HEK293T (cell line): ENCODE measurements around the gene CCNL2.
"Not testable (repeated sequence)": the region's sequence is repeated elsewhere in the genome, so short reads cannot be mapped to it uniquely, and the experiment has no call there.

Source experiments
- CTCF ChIA-PET: fragments of 350-600 bp; formaldehyde crosslinking; extraction: SDS; loops from one replicate; lab custom pipeline; 2021; ENCODE audit warnings: antibody characterized with exemption, inconsistent platforms; lab: Yijun Ruan, JAX
- POLR2A ChIA-PET: fragments of 350-600 bp; formaldehyde crosslinking; extraction: SDS; loops from one replicate; lab custom pipeline; 2020; ENCODE audit warnings: antibody characterized with exemption, inconsistent platforms; lab: Yijun Ruan, JAX
- DNase-seq: peaks from one replicate; pipeline ENCODE4 v3.0.0; 2012; ENCODE audit warnings: mixed read lengths; ENCODE audit errors: extremely low spot score
- ARNT ChIP-seq: fragments of 450-650 bp; IDR thresholded peaks from 2 replicates; pipeline ENCODE4 v1.6.1; 2017; ENCODE audit warnings: mild to moderate bottlenecking
- BHLHE40 ChIP-seq: fragments of 450-650 bp; IDR thresholded peaks from 2 replicates; pipeline ENCODE4 v1.6.1; 2016; ENCODE audit warnings: mild to moderate bottlenecking, moderate library complexity, borderline replicate concordance
- CTBP1 ChIP-seq: fragments of 450-650 bp; IDR thresholded peaks from 2 replicates; pipeline ENCODE4 v1.6.1; 2016; ENCODE audit warnings: borderline replicate concordance
- ELF4 ChIP-seq: fragments of 450-650 bp; IDR thresholded peaks from 2 replicates; pipeline ENCODE4 v1.6.1; 2017; ENCODE audit warnings: antibody characterized with exemption
- FOXA1 ChIP-seq: fragments of 450-650 bp; IDR thresholded peaks from 2 replicates; pipeline ENCODE4 v1.6.1; 2016; ENCODE audit warnings: mild to moderate bottlenecking
- FOXK2 ChIP-seq: fragments of 450-650 bp; IDR thresholded peaks from 2 replicates; pipeline ENCODE4 v1.6.1; 2016; ENCODE audit warnings: mild to moderate bottlenecking
- FOXM1 ChIP-seq: fragments of 450-650 bp; IDR thresholded peaks from 2 replicates; pipeline ENCODE4 v1.6.1; 2017; ENCODE audit warnings: mild to moderate bottlenecking, borderline replicate concordance
- HDGF ChIP-seq: fragments of 450-650 bp; IDR thresholded peaks from 2 replicates; pipeline ENCODE4 v1.6.1; 2017; ENCODE audit warnings: antibody characterized with exemption, borderline replicate concordance
- L3MBTL2 ChIP-seq: fragments of 450-650 bp; conservative IDR thresholded peaks from 2 replicates; pipeline ENCODE4 v1.6.1; 2016; ENCODE audit warnings: mild to moderate bottlenecking
- LEF1 ChIP-seq: fragments of 450-650 bp; IDR thresholded peaks from 2 replicates; pipeline ENCODE4 v1.6.1; 2017; ENCODE audit warnings: mild to moderate bottlenecking, borderline replicate concordance
- NFRKB ChIP-seq: fragments of 450-650 bp; IDR thresholded peaks from 2 replicates; pipeline ENCODE4 v1.6.1; 2016; ENCODE audit warnings: mild to moderate bottlenecking, moderate library complexity
- SP1 ChIP-seq: fragments of 450-650 bp; IDR thresholded peaks from 2 replicates; pipeline ENCODE4 v1.6.1; 2017
- SUZ12 ChIP-seq: fragments of 450-650 bp; IDR thresholded peaks from 2 replicates; pipeline ENCODE4 v1.6.1; 2016; ENCODE audit warnings: mild to moderate bottlenecking
- TARDBP ChIP-seq: fragments of 450-650 bp; IDR thresholded peaks from 2 replicates; pipeline ENCODE4 v1.6.1; 2016
- ZNF384 ChIP-seq: fragments of 450-650 bp; IDR thresholded peaks from 2 replicates; pipeline ENCODE4 v1.6.1; 2016
- TF ChIP-seq, protein P1 (sequence below): fragments of 450-650 bp; IDR thresholded peaks from 2 replicates; pipeline ENCODE4 v1.6.1; 2016

The CCNL2 gene

DNA sequence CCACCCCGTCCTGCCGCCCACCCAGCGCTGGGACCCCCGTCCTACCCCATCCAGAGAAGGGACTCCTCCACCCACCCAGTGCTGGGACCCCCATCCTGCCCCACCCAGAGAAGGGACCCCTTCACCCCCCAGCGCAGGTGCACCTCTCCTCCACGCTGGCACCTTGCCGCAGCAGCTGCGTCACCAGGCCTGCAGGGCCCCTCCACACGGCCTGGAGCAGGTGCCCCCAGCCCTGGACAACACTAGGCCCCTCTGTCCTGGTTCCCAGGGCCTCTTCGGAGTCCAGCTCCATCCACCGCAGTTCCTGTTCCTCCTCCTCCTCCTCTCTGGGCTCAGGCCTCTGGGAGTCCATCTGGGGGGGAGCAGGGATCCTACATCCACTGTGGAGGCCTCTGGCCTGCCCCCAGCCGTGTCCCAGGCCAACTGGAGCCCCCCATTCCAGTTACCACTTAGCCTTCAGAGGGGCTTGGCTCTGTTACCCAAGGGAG lies 21.6 kb upstream of the CCNL2 start:
- ChIA-PET CTCF (no interaction called here), POLR2A (interaction anchor here (1.1 kb wide), 1 partner anchor 13 kb away, joined by 5 read pairs; no protein-coding TSS in a partner anchor)
- TF ChIP-seq ZNF384 = no peak
- no peak for DNase-seq

DNA sequence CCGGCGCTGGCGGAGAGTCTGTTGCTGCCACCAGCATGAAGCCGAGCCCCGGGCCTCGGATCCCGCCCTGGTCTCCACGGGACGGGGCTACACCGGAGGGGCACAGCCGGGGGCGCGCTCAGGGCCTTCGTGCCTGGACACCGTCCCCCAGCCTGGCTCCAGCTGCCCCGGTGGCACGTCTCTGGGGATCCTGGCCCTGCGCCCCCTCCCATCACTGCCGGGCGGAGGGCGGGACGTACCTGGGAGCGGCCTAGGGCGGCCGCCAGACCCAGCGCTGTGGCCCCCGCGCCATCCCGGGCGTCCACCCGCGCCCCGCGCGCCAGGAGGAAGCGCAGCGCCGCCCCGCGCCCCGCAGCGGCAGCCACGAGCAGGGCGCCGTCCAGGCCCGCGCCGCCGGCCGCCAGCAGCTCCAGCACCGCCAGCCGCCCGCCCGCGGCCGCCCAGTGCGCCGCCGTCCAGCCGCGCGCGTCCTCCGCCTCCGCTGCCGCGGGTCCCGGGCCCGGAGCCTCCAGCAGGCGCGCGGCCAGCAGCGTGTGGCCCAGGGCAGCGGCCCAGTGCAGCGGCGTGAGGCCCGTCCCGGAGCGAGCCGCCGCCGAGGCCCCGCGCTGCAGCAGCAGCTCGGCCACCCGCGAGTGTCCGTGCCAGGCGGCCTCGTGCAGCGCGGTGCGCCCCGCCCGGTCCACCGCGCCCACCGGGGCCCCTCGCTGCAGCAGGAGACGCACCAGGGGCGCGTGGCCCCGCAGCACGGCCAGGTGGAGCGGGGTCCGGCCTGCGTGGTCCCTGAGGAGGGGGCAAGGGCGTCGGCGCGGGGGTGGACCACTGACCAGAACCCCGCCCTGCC lies 20.9 kb upstream of the CCNL2 start:
- no peak for DNase-seq
- TF ChIP-seq SUZ12 (no peak), ZNF384 (no peak), ELF4 (no peak), L3MBTL2 (no peak), HDGF (no peak), TARDBP (no peak)
- TF ChIP-seq, protein P1, sequence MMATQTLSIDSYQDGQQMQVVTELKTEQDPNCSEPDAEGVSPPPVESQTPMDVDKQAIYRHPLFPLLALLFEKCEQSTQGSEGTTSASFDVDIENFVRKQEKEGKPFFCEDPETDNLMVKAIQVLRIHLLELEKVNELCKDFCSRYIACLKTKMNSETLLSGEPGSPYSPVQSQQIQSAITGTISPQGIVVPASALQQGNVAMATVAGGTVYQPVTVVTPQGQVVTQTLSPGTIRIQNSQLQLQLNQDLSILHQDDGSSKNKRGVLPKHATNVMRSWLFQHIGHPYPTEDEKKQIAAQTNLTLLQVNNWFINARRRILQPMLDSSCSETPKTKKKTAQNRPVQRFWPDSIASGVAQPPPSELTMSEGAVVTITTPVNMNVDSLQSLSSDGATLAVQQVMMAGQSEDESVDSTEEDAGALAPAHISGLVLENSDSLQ = no peak
- POLR2A ChIA-PET = no interaction called here
- CTCF ChIA-PET = no interaction called here

DNA sequence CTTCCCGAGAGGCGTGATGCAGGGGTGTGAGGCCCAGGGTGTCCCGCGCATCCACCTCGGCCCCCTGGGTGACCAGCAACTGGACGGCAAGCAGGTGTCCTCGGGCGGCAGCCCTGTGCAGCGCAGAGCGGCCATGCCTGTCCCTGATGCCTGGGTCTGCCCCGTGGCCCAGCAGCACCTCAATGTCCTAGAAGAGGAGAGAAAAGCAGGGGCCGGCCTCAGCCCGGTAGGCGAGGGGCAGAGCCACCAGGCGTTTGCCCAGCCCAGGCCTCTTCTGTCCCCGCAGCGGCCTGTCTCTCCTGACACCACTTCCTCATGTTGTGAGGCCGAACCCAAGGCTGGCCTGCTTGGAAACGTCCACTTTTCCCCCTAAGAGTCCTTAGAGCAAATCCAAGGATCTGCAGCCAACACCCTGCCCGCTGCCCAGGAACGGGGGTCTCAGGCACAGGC lies 20.3 kb upstream of the CCNL2 start:
- CTCF ChIA-PET = no interaction called here
- POLR2A ChIA-PET = interaction anchor here (1.0 kb wide), 1 partner anchor 17 kb away, joined by 3 read pairs; no protein-coding TSS in a partner anchor
- no peak for DNase-seq
- TF ChIP-seq CTBP1 = no peak
- no peak for TF ChIP-seq ELF4
- no peak for TF ChIP-seq NFRKB
- TF ChIP-seq ZNF384 = no peak
- TF ChIP-seq SUZ12 = no peak
- no peak for TF ChIP-seq ARNT
- TF ChIP-seq, protein P1 = no peak
- TF ChIP-seq FOXA1 = no peak
- TF ChIP-seq TARDBP = no peak
- TF ChIP-seq SP1 = no peak
- TF ChIP-seq BHLHE40 = no peak
- TF ChIP-seq HDGF = no peak
- TF ChIP-seq FOXK2 = no peak
- TF ChIP-seq L3MBTL2 = no peak
- TF ChIP-seq FOXM1 = no peak
- no peak for TF ChIP-seq LEF1

DNA sequence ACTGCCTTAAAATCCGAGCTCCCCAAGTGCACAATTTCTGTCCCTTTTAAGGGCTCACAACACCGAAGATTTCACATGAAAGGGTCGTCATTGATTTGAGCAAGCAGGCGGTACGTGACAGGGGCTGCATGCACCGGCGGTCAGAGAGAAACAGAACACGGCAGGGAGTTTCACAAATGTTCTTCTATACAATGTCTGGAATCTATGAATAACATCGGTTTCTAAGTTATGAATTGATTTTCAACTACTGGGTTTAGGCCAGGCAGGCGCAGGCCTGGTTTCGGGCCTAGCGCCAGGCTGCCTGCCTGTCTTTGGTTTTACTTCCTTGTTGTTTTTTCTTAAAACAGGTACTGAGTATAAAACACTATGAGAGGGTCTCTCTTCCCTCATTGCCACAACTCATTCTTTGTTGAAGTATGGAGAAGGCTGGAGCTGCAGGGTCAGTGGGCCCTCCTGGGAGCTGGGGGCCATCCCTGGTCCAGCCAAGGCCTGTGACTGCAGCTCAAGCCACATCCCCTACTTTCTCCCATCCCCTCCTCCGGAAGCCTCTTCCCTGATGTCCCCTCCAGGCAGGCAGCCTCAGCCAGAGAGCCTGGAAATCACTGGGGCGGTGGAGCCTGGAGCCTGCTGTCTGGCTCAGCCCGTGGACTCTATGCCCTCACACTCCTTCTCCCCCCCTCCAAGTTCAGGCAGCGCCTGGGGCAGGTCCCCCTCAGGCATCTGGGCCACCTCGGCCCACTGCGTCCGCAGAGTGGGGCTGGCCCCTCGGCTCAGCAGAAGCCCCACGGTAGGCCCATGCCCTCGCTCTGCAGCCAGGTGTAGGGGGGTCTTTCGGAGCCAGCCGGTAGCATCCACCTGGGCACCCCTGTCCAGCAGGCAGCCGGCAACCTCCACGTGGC lies 19.6 kb upstream of the CCNL2 start:
- no peak for DNase-seq
- POLR2A ChIA-PET = interaction anchor here (1.0 kb wide), 1 partner anchor 16 kb away, joined by 3 read pairs; no protein-coding TSS in a partner anchor
- CTCF ChIA-PET = no interaction called here
- TF ChIP-seq TARDBP (no peak), ARNT (no peak), FOXK2 (no peak), NFRKB (no peak), LEF1 (no peak), FOXM1 (no peak)
- TF ChIP-seq, protein P1 = no peak

DNA sequence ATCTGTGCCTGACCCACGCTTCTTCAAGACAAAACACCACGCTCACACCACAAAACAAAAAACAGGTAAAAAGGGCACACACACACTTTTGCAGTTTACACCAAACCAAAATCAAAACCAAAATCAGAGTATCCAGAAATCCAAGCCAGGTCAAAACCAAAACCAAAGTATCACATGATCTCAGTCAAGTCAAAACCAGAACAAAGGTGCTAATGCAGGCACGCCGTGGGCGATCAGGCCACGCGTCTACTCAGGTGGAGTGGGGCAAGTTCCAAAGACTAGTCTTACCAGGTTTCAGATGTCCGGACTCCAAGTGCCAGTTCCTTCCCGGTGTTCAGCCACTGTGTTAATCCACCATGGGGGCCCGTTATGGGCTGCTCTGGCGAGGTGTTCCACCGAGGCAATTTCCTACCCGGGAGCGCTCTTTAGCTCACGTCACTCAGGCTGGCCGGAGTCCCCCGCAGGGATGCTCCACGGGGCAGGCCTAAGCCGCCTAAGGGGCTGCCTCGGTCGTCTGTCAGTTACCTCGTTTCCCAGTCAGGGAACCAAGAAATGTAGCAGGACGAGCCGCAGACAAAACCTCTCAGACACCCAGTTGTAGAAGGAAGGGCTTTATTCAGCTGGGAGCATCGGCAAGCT lies 18.8 kb upstream of the CCNL2 start:
- DNase-seq, CTCF ChIA-PET, POLR2A ChIA-PET: not testable (repeated sequence)

DNA sequence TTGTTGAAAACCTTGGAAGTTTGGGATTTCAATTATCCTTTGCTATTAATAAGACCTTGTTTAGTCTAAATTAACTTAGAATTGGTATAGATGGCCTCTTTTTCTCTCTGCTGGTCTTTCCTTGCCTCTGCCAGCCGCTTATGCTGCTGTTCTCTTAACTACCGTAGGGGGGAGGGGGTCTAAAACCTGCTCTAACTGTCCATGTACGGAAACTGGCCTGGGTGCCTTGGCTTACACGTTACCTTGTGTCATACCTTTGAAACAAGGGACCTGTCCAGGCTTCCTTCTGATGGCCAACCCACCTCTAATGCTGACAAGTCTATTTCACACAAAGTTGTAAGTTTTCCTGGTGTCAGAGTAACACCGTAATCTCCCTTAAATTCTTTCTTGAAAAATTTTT lies 18.3 kb upstream of the CCNL2 start:
- POLR2A ChIA-PET, DNase-seq, CTCF ChIA-PET: not testable (repeated sequence)
